ENCODE data around the gene TLL2.

- TF ChIP-seq, protein P1, sequence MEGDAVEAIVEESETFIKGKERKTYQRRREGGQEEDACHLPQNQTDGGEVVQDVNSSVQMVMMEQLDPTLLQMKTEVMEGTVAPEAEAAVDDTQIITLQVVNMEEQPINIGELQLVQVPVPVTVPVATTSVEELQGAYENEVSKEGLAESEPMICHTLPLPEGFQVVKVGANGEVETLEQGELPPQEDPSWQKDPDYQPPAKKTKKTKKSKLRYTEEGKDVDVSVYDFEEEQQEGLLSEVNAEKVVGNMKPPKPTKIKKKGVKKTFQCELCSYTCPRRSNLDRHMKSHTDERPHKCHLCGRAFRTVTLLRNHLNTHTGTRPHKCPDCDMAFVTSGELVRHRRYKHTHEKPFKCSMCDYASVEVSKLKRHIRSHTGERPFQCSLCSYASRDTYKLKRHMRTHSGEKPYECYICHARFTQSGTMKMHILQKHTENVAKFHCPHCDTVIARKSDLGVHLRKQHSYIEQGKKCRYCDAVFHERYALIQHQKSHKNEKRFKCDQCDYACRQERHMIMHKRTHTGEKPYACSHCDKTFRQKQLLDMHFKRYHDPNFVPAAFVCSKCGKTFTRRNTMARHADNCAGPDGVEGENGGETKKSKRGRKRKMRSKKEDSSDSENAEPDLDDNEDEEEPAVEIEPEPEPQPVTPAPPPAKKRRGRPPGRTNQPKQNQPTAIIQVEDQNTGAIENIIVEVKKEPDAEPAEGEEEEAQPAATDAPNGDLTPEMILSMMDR (IDR thresholded peaks at IDR 0.05; ENCODE audit: low read length), result no peak
- TF ChIP-seq EZH2phosphoT487 (IDR thresholded peaks at IDR 0.05; ENCODE audit: low read length) (no peak), EZH2 (optimal IDR thresholded peaks at IDR 0.05; ENCODE audit: low read depth, low read length) (no peak)
Measured at GRCh38 chr10:96411716-96412320, 101.9 kb downstream of the TLL2 start.
